ENCODE results near the gene EFNA2. TPM values are rescaled to one million over a fixed set of nuclear protein-coding genes. Genes with fewer than 3 reads are reported as not detected.

Gene EFNA2
- total and polyA plus RNA-seq, 2 of the 8 experiments (the other 6 are each of a cell fraction or from before 2014, with no cell fraction given): 4.0 to 7.0 TPM

- TF ChIP-seq RXRA (IDR thresholded peaks at IDR 0.05; ENCODE audit: insufficient read depth, low read depth, low read length) (no peak), SIRT6 (IDR thresholded peaks at IDR 0.05; ENCODE audit: low read length) (no peak), RFX5 (IDR thresholded peaks at IDR 0.05; ENCODE audit: borderline replicate concordance, low read depth, low read length) (no peak), NANOG (IDR thresholded peaks at IDR 0.05; ENCODE audit: insufficient read depth, low read depth, low read length, poor library complexity, severe bottlenecking) (no peak), BCL11A (IDR thresholded peaks at IDR 0.05; ENCODE audit: low read depth in 2 of 2, low read length in 2 of 2) (no peak), POU5F1 (IDR thresholded peaks at IDR 0.05; ENCODE audit: low read depth, low read length) (no peak)
Observed at GRCh38 chr19:1288833-1289685, 3.4 kb downstream of the EFNA2 start (continued).
